K562 (cell line): ENCODE measurements around the gene HSF2BP. TPM values are rescaled to one million over a fixed set of nuclear protein-coding genes. Genes with fewer than 3 reads are reported as not detected.

Source experiments
- ATAC-seq: fragments of 200-7000 bp; cut with Tn5 transposase; 3 replicates; pipeline ENCODE4 v1.9.1; 2020; ENCODE audit warnings: moderate library complexity
- BruUV-seq: library from RNA; stranded (reverse); fragments of 400-500 nt; replicated peaks from 2 replicates; lab custom pipeline; 2021; lab: Mats Ljungman, UMichigan
- CTCF ChIA-PET: fragments of 300-600 bp; formaldehyde crosslinking; extraction: SDS; loops from one replicate; lab custom pipeline; 2021; ENCODE audit warnings: low intra/inter-chr PET ratio; lab: Yijun Ruan, JAX
- POLR2A ChIA-PET: fragments of 300-600, 350-650 bp; sonication (Branson Sonifier 250); formaldehyde crosslinking; extraction: SDS; loops from one replicate; lab custom pipeline; 2021; ENCODE audit warnings: antibody characterized with exemption, inconsistent platforms; lab: Yijun Ruan, JAX
- DNase-seq, 4 experiments: peaks; one replicate each; pipeline versions ENCODE4 v3.0.0 to v3.0.0-alpha.2; 2011 to 2018; ENCODE audit warnings: low spot score in 3 of 4, mixed read lengths in 3 of 4; ENCODE audit errors: extremely low read depth in 1 of 4
- FAIRE-seq: peaks from 2 replicates; lab custom pipeline; 2011; peaks lifted over from hg19 to GRCh38; lab: Jason Lieb, UNC
- H2AFZ ChIP-seq: 2 replicates; pipeline ENCODE4 v1.6.0; 2011; ENCODE audit warnings: low read depth, low read length, control low read depth, inconsistent platforms
- H3K27ac ChIP-seq: fragments of 200-600 bp; 3 replicates; pipeline ENCODE4 v1.8.0; 2011; ENCODE audit warnings: low read depth, mild to moderate bottlenecking, control low read depth, inconsistent platforms, low read length, moderate library complexity, mixed read lengths; ENCODE audit errors: extremely low read depth
- H3K27me3 ChIP-seq, 2 experiments: fragments of 300-600 bp in 1 of 2; 2 replicates in 1 of 2; 3 replicates in 1 of 2; pipeline versions ENCODE4 v1.6.0 to v1.8.0; 2011; ENCODE audit warnings: inconsistent platforms in 2 of 2, low read length in 2 of 2, mild to moderate bottlenecking in 1 of 2, mixed read lengths in 1 of 2, moderate library complexity in 1 of 2; ENCODE audit not compliant: control insufficient read depth in 2 of 2, insufficient read depth in 2 of 2
- H3K36me3 ChIP-seq: fragments of 300-600 bp; 3 replicates; pipeline ENCODE4 v1.8.0; 2011; ENCODE audit warnings: mild to moderate bottlenecking, low read length, inconsistent platforms; ENCODE audit not compliant: control insufficient read depth, insufficient read depth
- H3K4me1 ChIP-seq, 2 experiments: fragments of 200-600 bp in 1 of 2; replicated peaks in 1 of 2; 2 replicates in 1 of 2; 3 replicates in 1 of 2; pipeline versions ENCODE4 v1.5.1 to v1.8.0; 2011; ENCODE audit warnings: inconsistent platforms in 2 of 2, low read length in 2 of 2, mild to moderate bottlenecking in 1 of 2, mixed read lengths in 1 of 2, moderate library complexity in 1 of 2; ENCODE audit not compliant: control insufficient read depth in 2 of 2, insufficient read depth in 2 of 2
- H3K4me2 ChIP-seq: 2 replicates; pipeline ENCODE4 v1.6.1; 2011; ENCODE audit warnings: low read length, control low read depth, inconsistent platforms, mixed read lengths; ENCODE audit not compliant: insufficient read depth
- H3K4me3 ChIP-seq: fragments of 200-600 bp; sonication (generic), shearing (Covaris generic); 2 replicates; pipeline ENCODE4 v1.5.1; 2016; ENCODE audit warnings: control low read depth, inconsistent platforms
- H3K79me2 ChIP-seq: fragments of 200-600 bp; 3 replicates; pipeline ENCODE4 v1.8.0; 2011; ENCODE audit warnings: low read length, inconsistent platforms; ENCODE audit not compliant: control insufficient read depth, insufficient read depth
- H3K9ac ChIP-seq, 2 experiments: 2 replicates each; pipeline versions ENCODE4 v1.6.0 to v1.6.1; 2011; ENCODE audit warnings: low read depth in 2 of 2, low read length in 2 of 2, control low read depth in 1 of 2, inconsistent platforms in 1 of 2, mild to moderate bottlenecking in 1 of 2, mixed read lengths in 1 of 2; ENCODE audit not compliant: insufficient read depth in 1 of 2
- H3K9me1 ChIP-seq: one replicate; pipeline ENCODE4 v1.6.0; 2011; ENCODE audit warnings: inconsistent platforms, mild to moderate bottlenecking, low read length, moderate library complexity; ENCODE audit not compliant: control insufficient read depth, insufficient read depth
- H3K9me3 ChIP-seq: replicated peaks from 2 replicates; pipeline ENCODE4 v1.5.1; 2011; ENCODE audit warnings: low read depth, low read length, inconsistent platforms; ENCODE audit not compliant: control insufficient read depth, insufficient read depth
- H4K20me1 ChIP-seq: replicated peaks from 2 replicates; pipeline ENCODE4 v1.6.1; 2011; ENCODE audit warnings: low read length, inconsistent platforms, mixed read lengths; ENCODE audit not compliant: control insufficient read depth, insufficient read depth
- DMBX1 ChIP-seq: fragments of 250-450 bp; sonication (Bioruptor Pico); IDR thresholded peaks from 2 replicates; pipeline ENCODE4 v1.8.0; 2022; ENCODE audit warnings: inconsistent platforms, mild to moderate bottlenecking, moderate library complexity, borderline replicate concordance
- HMG20A ChIP-seq: fragments of 450-650 bp; formaldehyde crosslinking; conservative IDR thresholded peaks from 2 replicates; pipeline ENCODE4 v1.4.0; 2020; ENCODE audit warnings: mild to moderate bottlenecking, mixed read lengths
- MEF2D ChIP-seq: conservative IDR thresholded peaks from 2 replicates; pipeline ENCODE4 v1.6.1; 2016; ENCODE audit warnings: low read depth, missing genetic modification characterization, missing compliant biosample characterization
- U2AF1 ChIP-seq: fragments of 200-400 bp; formaldehyde crosslinking; optimal IDR thresholded peaks from 2 replicates; pipeline ENCODE3; 2017; ENCODE audit warnings: mild to moderate bottlenecking, low read depth, low read length, moderate library complexity
- ZNF124 ChIP-seq: sonication (generic); formaldehyde crosslinking; IDR thresholded peaks from 2 replicates; pipeline ENCODE4 v1.8.1; 2022; ENCODE audit warnings: missing genetic modification reagents
- ZNF133 ChIP-seq: fragments of 250-450 bp; sonication (Bioruptor Pico); IDR thresholded peaks from 2 replicates; pipeline ENCODE4 v1.4.0; 2020; ENCODE audit warnings: mild to moderate bottlenecking
- ZNF143 ChIP-seq: sonication (generic); formaldehyde crosslinking; IDR thresholded peaks from 2 replicates; pipeline ENCODE4 v1.9.0; 2022; ENCODE audit warnings: mild to moderate bottlenecking, missing genetic modification reagents
- ZNF253 ChIP-seq: fragments of 250-450 bp; sonication (Bioruptor Pico); conservative IDR thresholded peaks from 2 replicates; pipeline ENCODE4 v1.6.1; 2021; ENCODE audit warnings: mild to moderate bottlenecking
- WGBS: fragments of 100-300 bp; shearing (Covaris generic); methylation state at CpG from one replicate; pipeline ENCODE4 v1.1.6; 2016; ENCODE audit warnings: low coverage, mixed read lengths; ENCODE audit not compliant: insufficient coverage; ENCODE audit errors: missing lambda C conversion rate; 5-methylcytosine and 5-hydroxymethylcytosine counted together
- in situ Hi-C: fragments of 300-500 bp; cut with MboI; formaldehyde crosslinking; loops from 4 replicates; pipeline ENCODE4 v1.15.0; 2018; ENCODE audit warnings: inconsistent platforms, mixed read lengths
- intact Hi-C: fragments of 100-400 bp; cut with micrococcal nuclease; formaldehyde crosslinking; loops from 2 replicates; pipeline ENCODE4 v1.14.2; 2022
- polyA plus RNA-seq, 8 experiments: library from polyadenylated mRNA; depleted of rRNA in 4 of 8; stranded (reverse) in 5 of 8; unstranded in 3 of 8; fragments of >200 nt; fragmentation: Nextera tagmentation in 2 of 8; fragmentation: Illumina TruSeq in 1 of 8; extraction: Ambion mirVana in 2 of 8; extraction: Trizol in 1 of 8; gene quantifications; 2 replicates each; pipeline versions ENCODE4 v1.2.1 to v1.2.3, GENCODE V29; 2011 to 2014; ENCODE audit warnings: inconsistent platforms in 1 of 8, missing spikeins in 1 of 8
- total RNA-seq, 7 experiments: library from RNA; depleted of rRNA in 6 of 7; stranded (reverse); fragments of >200 nt in 6 of 7; fragmentation: Illumina TruSeq in 2 of 7; extraction: Trizol in 2 of 7; gene quantifications; 2 replicates each; pipeline versions ENCODE4 v1.2.1 to v1.2.3, GENCODE V29; 2011 to 2021; ENCODE audit warnings: low replicate concordance in 1 of 7
- TF ChIP-seq, protein P1 (sequence below): sonication (generic); formaldehyde crosslinking; IDR thresholded peaks from 2 replicates; pipeline ENCODE4 v1.9.0; 2022; ENCODE audit warnings: mild to moderate bottlenecking, missing genetic modification reagents

The HSF2BP gene
- total and polyA plus RNA-seq, 9 of the 15 experiments (the other 6 are each of a cell fraction or from before 2014, with no cell fraction given), result 0.04 to 0.57 (median 0.20) TPM; not detected in 2

- Histone ChIP-seq H3K79me2 (no peaks in the 10 kb centered on the region), H3K9me1 (no peaks in the 10 kb centered on the region), H4K20me1 (no peaks in the 10 kb centered on the region), H3K4me1 (no peaks in the 10 kb centered on the region; a peak in 1 of 5 replicates), H3K4me2 (no peak overlapping the region), H3K36me3 (no peaks in the 10 kb centered on the region), H3K9me3 (no peaks in the 10 kb centered on the region), H3K27me3 (peaks cover 11 to 14% of the 10 kb centered on the region in 2 experiments; a peak in 4 of 5 replicates), H3K27ac (no peak overlapping the region)
- no TSS peak for BruUV-seq
- intact Hi-C loops, result no loop called here
- ChIA-PET CTCF (no interaction called here), POLR2A (interaction anchor here (0.5 kb wide), 1 partner anchor 18 kb away, joined by 4 read pairs; no protein-coding TSS in a partner anchor)
- ATAC-seq, result no peak
- TF ChIP-seq HMG20A (CRISPR knock-in tag) (no peak), ZNF133 (CRISPR knock-in tag) (no peak), MEF2D (tag) (no peak), U2AF1 (no peak), ZNF143 (no peak), ZNF124 (CRISPR knock-in tag) (no peak), DMBX1 (no peak), ZNF253 (CRISPR knock-in tag) (no peak)
- TF ChIP-seq, protein P1, sequence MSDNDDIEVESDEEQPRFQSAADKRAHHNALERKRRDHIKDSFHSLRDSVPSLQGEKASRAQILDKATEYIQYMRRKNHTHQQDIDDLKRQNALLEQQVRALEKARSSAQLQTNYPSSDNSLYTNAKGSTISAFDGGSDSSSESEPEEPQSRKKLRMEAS (CRISPR knock-in tag), result no peak
- TF ChIP-seq, all 486 proteins: peak for 0
- 0% methylated on average over 5 of the region's 5 CpGs for WGBS
- FAIRE-seq (no peak), DNase-seq (no peak)
- Histone ChIP-seq H3K9ac (no peak overlapping the region), H3K4me3 (no peak overlapping the region), H2AFZ (no peak overlapping the region)
- in situ Hi-C loops, result loop anchor here (25.0 kb wide), 1 partner anchor 87 kb away; no protein-coding TSS in a partner anchor
These were observed 59.6 kb downstream of the HSF2BP start for GRCh38 chr21:43599728-43600127.
